ENCODE data around the gene SMAP2. TPM values are rescaled to one million over a fixed set of nuclear protein-coding genes. Genes with fewer than 3 reads are reported as not detected.

Gene SMAP2
- total and polyA plus RNA-seq, 2 donors, result 55.2 to 251 TPM

- Histone ChIP-seq H3K4me1 (ENCODE audit: control insufficient read depth in 2 of 2, insufficient read depth in 2 of 2, low read length in 2 of 2) (no peaks in the 10 kb centered on the region), H3K9me3 (ENCODE audit: control insufficient read depth in 2 of 2, insufficient read depth in 1 of 2, low read length in 1 of 2) (no peaks in the 10 kb centered on the region), H3K27me3 (ENCODE audit: control insufficient read depth in 2 of 2, insufficient read depth in 1 of 2, low read length in 1 of 2) (no peaks in the 10 kb centered on the region), H3K27ac (ENCODE audit: low read depth in 1 of 2, low read length in 1 of 2) (no peak overlapping the region), H3K4me3 (ENCODE audit: low read length in 2 of 2) (no peak overlapping the region), H3K36me3 (ENCODE audit: control insufficient read depth in 2 of 2, insufficient read depth in 2 of 2, low read length in 1 of 2) (no peaks in the 10 kb centered on the region)
- WGBS, result 97% methylated on average over 4 of the region's 4 CpGs
- no peak for DNase-seq (ENCODE audit: low read depth in 6 of 9, low spot score in 9 of 9)
These were observed 62.3 kb downstream of the SMAP2 start for GRCh38 chr1:40435876-40436275.

GRCh38 chr1:40438391-40439015 lies 65.0 kb downstream of the SMAP2 start:
- Histone ChIP-seq H3K27me3 (ENCODE audit: control insufficient read depth in 2 of 2, insufficient read depth in 1 of 2, low read length in 1 of 2) (no peaks in the 10 kb centered on the region), H3K27ac (ENCODE audit: low read depth in 1 of 2, low read length in 1 of 2) (no peak overlapping the region), H3K4me3 (ENCODE audit: low read length in 2 of 2) (no peak overlapping the region), H3K9me3 (ENCODE audit: control insufficient read depth in 2 of 2, insufficient read depth in 1 of 2, low read length in 1 of 2) (no peaks in the 10 kb centered on the region), H3K36me3 (ENCODE audit: control insufficient read depth in 2 of 2, insufficient read depth in 2 of 2, low read length in 1 of 2) (no peaks in the 10 kb centered on the region), H3K4me1 (ENCODE audit: control insufficient read depth in 2 of 2, insufficient read depth in 2 of 2, low read length in 2 of 2) (no peaks in the 10 kb centered on the region)
- peak in 4 of 9 donors; percentile 15 to 48 (median 26) for DNase-seq (ENCODE audit: low read depth in 6 of 9, low spot score in 9 of 9)
- WGBS, result 72% methylated on average over 3 of the region's 3 CpGs

GRCh38 chr1:40439247-40439646 lies 65.7 kb downstream of the SMAP2 start:
- no peak overlapping the region for H3K27ac ChIP-seq (ENCODE audit: low read depth in 1 of 2, low read length in 1 of 2)
- no peaks in the 10 kb centered on the region for H3K27me3 ChIP-seq (ENCODE audit: control insufficient read depth in 2 of 2, insufficient read depth in 1 of 2, low read length in 1 of 2)
- H3K4me1 ChIP-seq (ENCODE audit: control insufficient read depth in 2 of 2, insufficient read depth in 2 of 2, low read length in 2 of 2), result no peaks in the 10 kb centered on the region
- DNase-seq (ENCODE audit: low read depth in 6 of 9, low spot score in 9 of 9), result no peak
- no peak overlapping the region for H3K4me3 ChIP-seq (ENCODE audit: low read length in 2 of 2)
- H3K36me3 ChIP-seq (ENCODE audit: control insufficient read depth in 2 of 2, insufficient read depth in 2 of 2, low read length in 1 of 2), result no peaks in the 10 kb centered on the region
- WGBS, result 94% methylated on average over 5 of the region's 5 CpGs
- H3K9me3 ChIP-seq (ENCODE audit: control insufficient read depth in 2 of 2, insufficient read depth in 1 of 2, low read length in 1 of 2), result no peaks in the 10 kb centered on the region

- Histone ChIP-seq H3K9me3 (ENCODE audit: control insufficient read depth in 2 of 2, insufficient read depth in 1 of 2, low read length in 1 of 2) (peaks cover 1 to 6% of the 10 kb centered on the region in 2 donors), H3K27me3 (ENCODE audit: control insufficient read depth in 2 of 2, insufficient read depth in 1 of 2, low read length in 1 of 2) (no peaks in the 10 kb centered on the region), H3K4me1 (ENCODE audit: control insufficient read depth in 2 of 2, insufficient read depth in 2 of 2, low read length in 2 of 2) (peaks cover 0 to 10% of the 10 kb centered on the region in 2 donors), H3K36me3 (ENCODE audit: control insufficient read depth in 2 of 2, insufficient read depth in 2 of 2, low read length in 1 of 2) (peaks cover 0 to 4% of the 10 kb centered on the region in 2 donors), H3K4me3 (ENCODE audit: low read length in 2 of 2) (peak within 1 kb of the TSS; percentile 63 to 69), H3K27ac (ENCODE audit: low read depth in 1 of 2, low read length in 1 of 2) (peak within 1 kb of the TSS; percentile 72 to 84)
- peak; percentile 57 to 91 (median 75) for DNase-seq (ENCODE audit: low read depth in 6 of 9, low spot score in 9 of 9)
- WGBS, result under 1% methylated on average over 64 of the region's 64 CpGs
These were observed 76.4 kb downstream of the SMAP2 start, which contains the start of gene ZFP69B for GRCh38 chr1:40449684-40450494. Gene ZFP69B (plus strand): TSS chr1:40450476. CDS start chr1:40450962, 486 bp downstream.

GRCh38 chr1:40450495-40451237 lies 77.1 kb downstream of the SMAP2 start:
- DNase-seq (ENCODE audit: low read depth in 6 of 9, low spot score in 9 of 9), result peak in 4 of 9 donors; percentile 16 to 49 (median 32)
- Histone ChIP-seq H3K4me1 (ENCODE audit: control insufficient read depth in 2 of 2, insufficient read depth in 2 of 2, low read length in 2 of 2) (peaks cover 0 to 10% of the 10 kb centered on the region in 2 donors), H3K9me3 (ENCODE audit: control insufficient read depth in 2 of 2, insufficient read depth in 1 of 2, low read length in 1 of 2) (peaks cover 0 to 6% of the 10 kb centered on the region in 2 donors), H3K4me3 (ENCODE audit: low read length in 2 of 2) (peak overlapping the region; percentile 63 to 69), H3K27ac (ENCODE audit: low read depth in 1 of 2, low read length in 1 of 2) (peak overlapping the region; percentile 69 to 84), H3K27me3 (ENCODE audit: control insufficient read depth in 2 of 2, insufficient read depth in 1 of 2, low read length in 1 of 2) (no peaks in the 10 kb centered on the region), H3K36me3 (ENCODE audit: control insufficient read depth in 2 of 2, insufficient read depth in 2 of 2, low read length in 1 of 2) (peaks cover 0 to 9% of the 10 kb centered on the region in 2 donors)
- 30% methylated on average over 22 of the region's 22 CpGs for whole genome bisulfite sequencing

- peaks cover 0 to 6% of the 10 kb centered on the region in 2 donors for H3K9me3 ChIP-seq (ENCODE audit: control insufficient read depth in 2 of 2, insufficient read depth in 1 of 2, low read length in 1 of 2)
- no peak overlapping the region for H3K27ac ChIP-seq (ENCODE audit: low read depth in 1 of 2, low read length in 1 of 2)
- WGBS, result 98% methylated on average over 1 of the region's 1 CpG
- H3K4me3 ChIP-seq (ENCODE audit: low read length in 2 of 2), result no peak overlapping the region
- H3K4me1 ChIP-seq (ENCODE audit: control insufficient read depth in 2 of 2, insufficient read depth in 2 of 2, low read length in 2 of 2), result peaks cover 0 to 10% of the 10 kb centered on the region in 2 donors
- DNase-seq (ENCODE audit: low read depth in 6 of 9, low spot score in 9 of 9), result peak in 1 of 9 donors; percentile 19
- H3K27me3 ChIP-seq (ENCODE audit: control insufficient read depth in 2 of 2, insufficient read depth in 1 of 2, low read length in 1 of 2), result no peaks in the 10 kb centered on the region
- H3K36me3 ChIP-seq (ENCODE audit: control insufficient read depth in 2 of 2, insufficient read depth in 2 of 2, low read length in 1 of 2), result peaks cover 0 to 9% of the 10 kb centered on the region in 2 donors
These were observed 77.7 kb downstream of the SMAP2 start for GRCh38 chr1:40451238-40451585.

GRCh38 chr1:40454873-40455272 lies 81.3 kb downstream of the SMAP2 start:
- no peaks in the 10 kb centered on the region for H3K27me3 ChIP-seq (ENCODE audit: control insufficient read depth in 2 of 2, insufficient read depth in 1 of 2, low read length in 1 of 2)
- H3K4me1 ChIP-seq (ENCODE audit: control insufficient read depth in 2 of 2, insufficient read depth in 2 of 2, low read length in 2 of 2), result peaks cover 0 to 10% of the 10 kb centered on the region in 2 donors
- peaks cover 5 to 13% of the 10 kb centered on the region in 2 donors for H3K9me3 ChIP-seq (ENCODE audit: control insufficient read depth in 2 of 2, insufficient read depth in 1 of 2, low read length in 1 of 2)
- 96% methylated on average over 1 of the region's 1 CpG for WGBS
- no peak overlapping the region for H3K4me3 ChIP-seq (ENCODE audit: low read length in 2 of 2)
- H3K36me3 ChIP-seq (ENCODE audit: control insufficient read depth in 2 of 2, insufficient read depth in 2 of 2, low read length in 1 of 2), result peaks cover 15 to 30% of the 10 kb centered on the region in 2 donors
- H3K27ac ChIP-seq (ENCODE audit: low read depth in 1 of 2, low read length in 1 of 2), result no peak overlapping the region
- DNase-seq (ENCODE audit: low read depth in 6 of 9, low spot score in 9 of 9), result no peak

GRCh38 chr1:40462956-40463590 lies 89.5 kb downstream of the SMAP2 start:
- DNase-seq (ENCODE audit: low read depth in 6 of 9, low spot score in 9 of 9), result no peak
- WGBS, result 97% methylated on average over 3 of the region's 3 CpGs
- no peak overlapping the region for H3K4me3 ChIP-seq (ENCODE audit: low read length in 2 of 2)
- no peaks in the 10 kb centered on the region for H3K4me1 ChIP-seq (ENCODE audit: control insufficient read depth in 2 of 2, insufficient read depth in 2 of 2, low read length in 2 of 2)
- H3K27ac ChIP-seq (ENCODE audit: low read depth in 1 of 2, low read length in 1 of 2), result no peak overlapping the region
- H3K27me3 ChIP-seq (ENCODE audit: control insufficient read depth in 2 of 2, insufficient read depth in 1 of 2, low read length in 1 of 2), result no peaks in the 10 kb centered on the region
- H3K9me3 ChIP-seq (ENCODE audit: control insufficient read depth in 2 of 2, insufficient read depth in 1 of 2, low read length in 1 of 2), result peaks cover 11 to 41% of the 10 kb centered on the region in 2 donors
- H3K36me3 ChIP-seq (ENCODE audit: control insufficient read depth in 2 of 2, insufficient read depth in 2 of 2, low read length in 1 of 2), result peaks cover 15 to 27% of the 10 kb centered on the region in 2 donors

All from thymus (tissue), 11 donors.